Activated CD4-positive, alpha-beta T cell treated with anti-CD3 and anti-CD28 coated beads, Interleukin-2, amount 50 U/mL, for 1 hour (primary cell): ENCODE measurements around the gene DMRTB1.

Source experiments
- DNase-seq: peaks from one replicate; pipeline ENCODE4 v3.0.0-alpha.2; 2020

DMRTB1 gene

DNA sequence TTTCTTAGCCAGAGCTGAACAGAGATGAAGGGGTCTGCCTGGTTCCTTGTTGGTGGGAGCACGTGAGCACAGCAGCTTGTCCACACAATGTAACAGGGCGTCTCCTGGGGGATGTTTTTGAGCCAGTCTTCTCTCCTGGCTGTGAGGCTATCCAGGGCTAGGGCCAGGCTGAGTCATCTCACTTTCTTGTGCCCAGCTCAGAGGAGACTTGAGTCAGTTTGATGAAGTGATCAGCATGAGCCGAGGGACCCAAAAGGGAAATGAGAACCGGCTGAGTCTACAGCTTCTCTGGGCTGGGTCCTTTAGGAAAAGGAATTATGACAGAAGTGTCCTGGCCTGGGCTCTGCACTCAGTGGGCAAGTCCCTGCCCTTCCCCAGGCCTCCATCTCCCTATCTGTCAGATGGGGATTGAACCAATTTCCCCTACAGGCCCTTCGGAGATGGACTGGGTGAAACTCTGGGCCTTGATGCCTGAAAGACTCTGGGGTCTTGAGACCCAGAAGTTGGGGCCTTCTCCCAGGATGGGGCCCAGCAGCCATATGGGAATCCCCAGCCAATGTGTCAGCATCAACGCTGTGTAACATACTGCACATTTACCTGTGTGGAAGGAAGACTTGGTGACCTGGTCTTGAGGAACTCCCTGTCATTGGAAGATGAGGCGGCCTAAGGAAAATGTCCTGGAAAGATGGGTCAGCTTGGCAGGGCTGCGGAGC is 36.6 kb downstream of the DMRTB1 start:
- no peak for DNase-seq

DNA sequence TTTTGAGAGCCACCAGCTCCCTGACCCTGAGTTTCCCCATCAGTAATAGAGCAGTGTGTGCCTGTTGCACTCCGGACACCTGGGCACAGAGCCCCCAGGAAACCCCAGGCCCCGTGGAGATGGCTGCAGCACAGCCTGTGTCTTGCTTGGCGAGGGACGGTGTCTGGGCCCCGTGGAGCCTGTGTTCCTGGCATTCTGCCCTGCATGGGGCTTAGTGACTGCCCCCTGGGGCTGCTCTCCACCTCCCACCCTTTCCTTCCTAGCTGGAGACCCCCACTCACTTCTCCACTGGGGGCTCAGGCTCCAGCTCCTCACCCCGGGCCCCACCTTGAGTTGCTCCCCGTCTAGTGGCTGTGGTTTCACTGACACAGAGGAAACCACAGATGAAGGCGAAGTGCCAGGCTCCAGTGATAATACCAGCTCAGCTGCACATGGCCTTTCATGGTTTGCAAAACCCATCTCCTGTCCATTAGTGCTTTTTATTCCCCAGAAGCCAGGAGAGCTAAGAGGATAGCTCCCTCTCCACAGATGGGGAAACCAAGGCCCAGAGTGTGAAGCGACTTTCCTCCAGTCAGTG is 39.4 kb downstream of the DMRTB1 start:
- DNase-seq = no peak

DNA sequence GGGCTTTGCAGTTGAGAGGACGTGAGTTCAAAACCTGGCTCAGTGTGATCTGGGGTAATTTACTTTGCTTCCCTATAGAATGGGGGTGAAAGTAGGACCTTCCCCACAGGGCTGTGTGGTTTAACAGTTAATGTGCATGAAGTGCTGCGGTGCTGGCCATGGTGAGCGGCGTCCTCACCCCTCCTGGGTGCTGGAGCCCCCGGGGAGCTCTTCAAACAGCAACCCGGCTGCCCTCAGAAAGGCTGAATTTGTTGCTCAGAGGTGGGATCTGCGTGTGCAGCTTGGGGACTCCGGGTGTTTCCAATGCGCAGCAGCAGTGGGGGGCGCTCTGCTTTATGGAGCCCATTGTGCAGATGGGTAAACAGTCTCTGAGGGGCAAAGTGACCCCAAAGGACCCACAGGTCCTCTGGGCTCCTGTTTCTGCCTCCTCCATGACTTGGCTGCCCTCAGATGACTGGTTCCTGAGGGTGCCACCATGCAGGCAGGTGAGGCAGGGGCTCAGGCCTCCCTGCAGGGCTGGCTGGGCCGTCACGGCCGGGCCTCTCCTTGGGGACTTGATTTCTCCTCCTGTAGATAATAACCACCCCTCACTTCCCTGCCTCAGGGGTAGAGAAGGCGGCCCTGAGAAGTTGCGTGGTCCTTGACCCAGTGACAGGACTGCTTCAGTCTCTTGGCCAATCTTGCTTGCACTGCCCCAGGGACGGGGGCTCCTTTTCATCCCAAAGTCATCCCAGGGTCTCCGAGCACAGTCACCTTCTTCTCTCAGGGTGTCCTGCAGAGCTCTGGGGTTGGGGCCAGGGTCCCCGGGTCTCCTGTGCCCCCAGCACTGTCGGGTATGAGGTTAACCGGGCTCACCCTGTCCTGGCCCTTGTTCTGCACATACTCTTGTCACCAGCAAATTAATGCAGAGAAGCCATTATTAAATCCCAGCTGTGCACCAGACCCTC is 40.3 kb downstream of the DMRTB1 start:
- DNase-seq = no peak

DNA sequence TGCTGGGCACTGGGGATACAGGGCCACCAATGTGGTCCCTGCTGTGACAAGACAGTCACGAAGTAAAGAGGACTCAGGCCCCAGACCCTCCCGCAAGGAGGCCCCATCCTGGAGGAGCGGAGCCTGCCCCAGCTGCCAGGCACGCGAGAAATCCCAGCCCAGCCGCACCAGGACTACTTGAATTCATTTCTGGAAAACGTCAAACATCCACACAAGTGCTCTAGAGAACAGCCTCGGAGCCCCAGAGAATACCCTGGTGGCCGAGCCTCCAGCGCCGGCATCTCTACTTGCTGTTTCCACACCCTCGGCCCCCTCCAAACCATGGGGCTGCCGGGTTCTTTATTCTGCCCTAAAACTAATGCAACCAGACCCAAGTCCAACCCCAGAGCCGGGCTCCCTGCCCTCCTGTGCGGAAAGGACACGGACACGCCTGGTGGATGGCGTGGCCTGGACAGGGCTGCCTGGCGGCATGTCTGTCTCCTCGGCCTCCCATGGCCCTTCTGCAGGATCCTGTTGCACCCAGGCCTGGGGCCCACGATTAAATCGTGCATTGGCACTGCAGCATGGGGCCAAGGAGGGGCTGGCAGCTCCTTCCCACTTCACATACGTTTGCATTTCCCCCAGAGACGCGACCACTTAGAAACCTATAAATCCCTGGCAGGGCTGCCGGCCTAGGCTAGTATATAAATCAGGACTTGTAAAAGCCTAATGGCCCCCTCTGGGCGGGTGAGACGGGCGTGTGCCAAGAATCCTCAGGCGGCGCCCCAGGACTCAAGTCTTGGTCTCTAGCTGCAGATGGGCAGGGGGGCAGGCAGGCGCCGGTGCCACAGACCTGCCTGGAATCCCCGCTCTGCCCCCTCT is 41.2 kb downstream of the DMRTB1 start:
- no peak for DNase-seq

DNA sequence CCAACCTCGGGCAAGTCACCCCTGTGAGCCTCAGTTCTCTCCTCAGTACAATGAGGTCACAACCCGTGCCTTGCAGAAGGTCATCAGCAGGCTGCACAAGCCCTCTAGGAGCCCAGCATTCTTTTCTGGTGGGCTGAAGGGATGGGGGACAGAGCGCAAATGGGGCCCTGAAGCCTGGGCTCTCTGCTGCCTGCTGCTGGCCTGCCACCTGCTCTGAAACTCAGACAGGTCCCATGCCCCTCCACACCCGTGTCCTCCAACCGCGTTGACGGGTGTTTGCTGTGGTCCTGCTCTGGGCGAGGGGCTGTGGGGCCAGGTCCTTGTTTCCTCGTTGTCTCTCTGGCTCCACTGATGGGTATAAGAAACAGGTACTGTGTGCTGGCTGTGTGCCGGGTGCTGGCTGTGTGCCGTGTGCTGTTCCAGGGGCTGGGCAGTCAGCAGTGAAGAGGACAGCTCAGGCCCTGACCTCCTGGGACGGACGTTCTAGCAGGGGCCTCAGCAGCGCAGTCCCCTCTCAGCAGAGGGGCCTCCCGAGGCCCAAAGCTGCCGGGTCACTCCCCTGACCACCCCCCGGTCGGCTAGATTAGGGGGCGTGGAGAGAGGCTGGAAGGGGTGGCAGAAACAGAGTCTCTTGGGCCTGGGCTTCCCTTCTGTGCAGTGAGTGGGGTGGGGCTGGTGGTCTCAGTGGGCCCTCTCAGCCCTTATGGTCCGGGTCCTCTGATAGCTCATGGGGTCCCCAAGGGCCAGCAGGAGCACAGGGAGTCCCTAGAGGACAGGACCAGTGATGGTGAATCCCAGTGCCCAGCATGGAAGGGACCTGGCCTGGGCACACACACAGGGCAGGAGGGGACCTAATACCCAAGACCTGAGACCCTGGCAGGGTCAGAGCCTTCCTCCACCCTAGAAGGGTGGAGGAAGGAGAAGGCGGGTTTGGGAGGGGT is 42.1 kb downstream of the DMRTB1 start:
- no peak for DNase-seq

DNA sequence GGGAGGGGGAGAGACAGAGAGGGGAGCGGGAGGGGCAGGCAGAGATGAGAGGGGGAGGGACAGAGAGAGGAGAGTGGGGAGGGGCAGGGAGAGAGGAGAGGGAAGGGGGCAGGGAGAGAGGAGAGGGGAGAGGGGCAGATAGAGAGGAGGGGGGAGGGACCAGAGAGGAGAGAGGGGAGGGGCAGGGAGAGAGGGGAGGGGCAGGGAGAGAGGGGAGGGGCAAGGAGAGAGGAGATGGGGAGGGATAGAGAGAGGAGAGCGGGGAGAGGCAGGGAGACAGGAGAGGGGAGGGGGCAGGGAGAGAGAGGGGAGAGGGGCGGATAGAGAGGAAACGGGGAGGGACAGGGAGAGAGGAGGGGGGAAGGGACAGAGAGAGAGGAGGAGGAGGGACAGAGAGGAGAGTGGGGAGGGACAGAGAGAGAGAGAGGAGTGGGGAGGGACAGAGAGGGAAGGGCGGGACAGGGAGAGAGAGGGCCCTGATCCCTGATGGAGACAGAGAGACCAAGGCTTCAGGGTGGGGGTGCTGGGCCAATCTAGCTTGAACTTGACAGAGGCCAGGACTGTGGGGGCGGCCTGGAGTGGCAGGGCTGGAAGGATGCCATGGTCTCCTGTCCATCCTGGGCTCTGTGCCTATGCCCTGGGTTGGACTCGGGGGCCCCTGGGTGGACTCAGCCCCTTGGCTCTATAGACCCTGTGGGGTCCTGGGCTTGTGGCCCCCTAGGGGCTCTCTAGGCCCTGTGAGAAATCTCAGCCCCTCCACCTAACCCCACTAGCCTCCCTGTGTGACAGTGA is 43.6 kb downstream of the DMRTB1 start:
- DNase-seq = no peak

DNA sequence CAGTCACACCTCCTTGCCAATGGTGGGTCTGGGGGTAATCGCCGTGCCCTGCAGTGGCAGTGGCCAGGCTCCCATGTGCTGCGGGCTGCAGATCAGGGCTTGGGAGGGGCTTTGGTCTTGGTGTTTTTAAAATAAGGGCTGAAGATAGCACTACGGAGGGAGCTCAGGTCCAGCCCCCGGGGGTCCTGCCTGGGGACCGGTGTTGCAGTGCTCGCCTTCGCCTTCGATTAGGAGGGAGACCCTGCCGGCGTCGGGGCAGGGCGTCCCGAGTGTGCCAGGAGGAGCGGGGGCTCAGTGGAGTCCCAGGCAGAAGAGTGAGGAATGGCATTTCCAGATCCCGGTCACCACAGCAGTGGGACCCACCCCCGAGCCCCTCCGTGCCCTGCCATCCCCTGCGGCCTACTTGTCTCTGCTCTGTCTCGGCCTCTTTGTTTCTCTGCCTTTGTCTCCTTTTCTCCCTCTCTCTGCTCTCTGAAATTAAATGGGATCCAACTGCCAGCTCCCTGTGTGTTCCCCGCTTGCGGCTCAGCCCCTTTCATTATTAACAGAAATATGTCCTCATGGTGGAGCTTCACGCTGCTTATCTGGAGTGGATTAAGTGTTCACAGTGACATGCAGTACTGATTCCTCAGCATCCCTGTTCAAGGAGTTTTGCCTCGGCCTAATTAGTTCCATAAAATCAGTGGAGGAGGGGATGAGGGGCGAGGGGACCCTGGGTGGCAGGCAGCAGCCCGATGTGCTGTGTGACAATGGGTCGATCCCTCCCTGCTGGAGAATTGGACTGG is 44.4 kb downstream of the DMRTB1 start:
- no peak for DNase-seq

DNA sequence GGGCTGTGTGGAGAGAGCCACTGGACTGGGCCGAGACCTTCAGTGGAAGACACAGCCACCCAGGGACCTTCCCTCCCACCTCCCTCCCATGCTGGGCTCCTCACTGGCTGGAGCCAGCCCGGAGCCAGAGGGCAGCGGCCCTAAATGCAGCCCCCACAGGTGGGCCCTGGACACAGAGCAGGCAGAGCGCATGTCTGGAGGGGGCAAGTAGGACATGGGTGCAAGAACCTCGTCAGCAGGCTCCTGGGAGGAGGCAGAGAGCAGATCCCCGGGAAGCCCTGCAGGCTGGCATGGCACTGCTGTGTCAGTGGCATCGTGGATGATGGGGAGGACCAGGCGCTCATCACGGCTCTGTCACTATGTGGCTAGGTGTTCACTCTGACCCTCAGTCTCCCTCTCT is 45.7 kb downstream of the DMRTB1 start:
- DNase-seq = no peak

DNA sequence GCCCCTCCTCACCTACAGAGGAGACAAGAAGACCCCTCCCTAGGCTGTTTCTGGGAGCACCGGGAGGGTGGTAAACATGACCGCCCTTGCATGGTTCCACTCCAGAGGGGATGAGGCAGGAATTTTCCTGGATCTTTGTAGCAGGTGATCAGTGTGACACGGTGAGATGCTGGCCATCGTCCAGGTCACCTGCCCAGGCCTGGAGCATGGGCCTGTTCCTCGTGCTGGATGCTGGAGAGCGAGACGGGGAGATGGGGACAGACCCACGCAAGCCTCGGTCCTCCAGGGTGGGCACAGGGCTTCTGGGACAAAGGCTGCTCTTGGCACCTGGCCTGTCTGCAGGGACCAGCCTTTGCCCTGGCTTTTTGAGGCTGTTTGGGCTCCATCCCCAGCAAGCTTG is 46.2 kb downstream of the DMRTB1 start:
- no peak for DNase-seq

DNA sequence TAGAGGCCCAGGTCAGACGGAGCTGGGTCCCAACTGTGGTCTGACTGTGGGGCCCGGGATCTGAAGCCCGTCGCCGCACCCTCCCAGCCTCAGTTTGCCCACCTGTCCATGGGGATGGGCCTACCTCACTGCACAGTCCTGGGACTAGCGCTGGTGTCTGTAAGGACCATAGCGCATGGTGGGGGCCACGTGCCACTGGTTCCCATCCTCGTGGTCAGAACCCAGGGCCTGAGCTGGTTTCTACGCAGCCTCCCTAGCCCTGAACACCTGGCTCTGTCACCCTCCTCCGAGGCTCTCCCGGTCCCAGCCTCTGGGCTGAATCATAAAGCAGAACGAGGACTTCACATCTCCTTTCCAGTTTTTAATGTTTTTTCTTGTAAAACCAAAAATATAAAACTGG is 46.7 kb downstream of the DMRTB1 start:
- no peak for DNase-seq

DNA sequence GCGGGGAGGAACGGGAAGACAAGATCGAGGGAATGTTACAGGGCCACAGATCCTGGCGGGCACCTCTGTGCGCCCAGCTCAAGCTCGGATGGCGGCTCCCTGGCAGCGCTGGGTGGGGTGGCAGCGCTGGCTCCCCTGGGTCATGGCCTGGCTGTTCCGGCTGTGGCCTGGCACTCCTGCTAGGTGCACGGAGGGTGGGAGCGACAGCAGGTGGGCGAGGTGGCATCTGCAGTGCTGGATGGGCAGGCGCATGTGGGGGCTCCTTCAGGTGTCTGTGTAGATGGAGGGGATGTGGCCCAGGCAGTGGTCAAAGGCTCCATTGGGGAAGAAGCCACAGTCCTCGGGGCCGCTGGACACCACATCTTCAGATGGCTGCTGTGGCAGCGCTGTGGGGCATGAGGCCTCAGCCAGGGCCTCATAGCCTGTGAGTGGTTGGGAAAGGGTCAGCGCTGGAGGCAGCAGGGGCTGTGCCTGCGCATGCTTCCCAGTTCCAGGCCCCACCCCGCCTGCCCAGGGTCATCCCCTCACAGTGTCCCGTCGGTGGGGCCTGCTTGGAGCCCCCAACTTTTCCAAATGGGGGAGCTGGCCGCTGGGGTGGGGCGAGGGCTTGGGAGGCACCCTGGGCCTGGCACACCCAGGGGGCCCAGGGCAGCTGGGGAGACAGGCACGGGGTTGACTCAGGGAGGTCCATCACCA is 47.3 kb downstream of the DMRTB1 start:
- no peak for DNase-seq

DNA sequence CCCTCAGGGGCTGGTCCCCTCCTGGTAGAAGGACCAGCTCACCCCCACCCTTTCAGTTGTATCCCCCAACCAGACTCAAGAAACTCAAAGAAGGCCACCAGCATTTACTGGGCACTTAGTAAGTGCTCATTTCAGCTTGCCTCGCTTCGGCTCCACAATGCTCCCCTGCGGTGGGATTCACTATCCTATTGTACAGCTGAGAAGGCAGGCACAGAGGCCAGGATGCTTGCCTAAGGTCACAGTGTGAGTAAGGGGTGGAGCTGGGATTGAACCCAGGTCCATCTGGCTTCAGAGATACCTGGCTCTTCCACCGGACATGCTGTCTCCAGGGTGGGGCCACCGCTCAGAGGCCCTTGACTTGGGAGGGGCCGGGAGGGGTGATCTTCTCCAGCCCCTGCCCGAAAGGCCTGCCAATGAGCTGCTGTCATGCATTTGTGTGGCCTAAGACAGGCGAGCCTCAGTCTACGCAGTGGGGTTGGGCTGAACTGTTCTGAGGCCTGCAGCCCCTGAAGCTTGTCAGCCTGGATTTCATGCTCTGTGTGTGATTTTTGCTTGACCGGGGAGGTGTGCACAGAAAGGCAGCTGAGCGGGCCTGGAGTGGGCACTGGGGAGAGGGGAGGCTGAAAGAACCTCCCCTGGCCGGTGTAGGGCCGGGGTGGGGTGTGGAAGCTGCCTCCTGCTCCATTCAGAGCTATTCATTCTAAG is 48.1 kb downstream of the DMRTB1 start:
- no peak for DNase-seq

DNA sequence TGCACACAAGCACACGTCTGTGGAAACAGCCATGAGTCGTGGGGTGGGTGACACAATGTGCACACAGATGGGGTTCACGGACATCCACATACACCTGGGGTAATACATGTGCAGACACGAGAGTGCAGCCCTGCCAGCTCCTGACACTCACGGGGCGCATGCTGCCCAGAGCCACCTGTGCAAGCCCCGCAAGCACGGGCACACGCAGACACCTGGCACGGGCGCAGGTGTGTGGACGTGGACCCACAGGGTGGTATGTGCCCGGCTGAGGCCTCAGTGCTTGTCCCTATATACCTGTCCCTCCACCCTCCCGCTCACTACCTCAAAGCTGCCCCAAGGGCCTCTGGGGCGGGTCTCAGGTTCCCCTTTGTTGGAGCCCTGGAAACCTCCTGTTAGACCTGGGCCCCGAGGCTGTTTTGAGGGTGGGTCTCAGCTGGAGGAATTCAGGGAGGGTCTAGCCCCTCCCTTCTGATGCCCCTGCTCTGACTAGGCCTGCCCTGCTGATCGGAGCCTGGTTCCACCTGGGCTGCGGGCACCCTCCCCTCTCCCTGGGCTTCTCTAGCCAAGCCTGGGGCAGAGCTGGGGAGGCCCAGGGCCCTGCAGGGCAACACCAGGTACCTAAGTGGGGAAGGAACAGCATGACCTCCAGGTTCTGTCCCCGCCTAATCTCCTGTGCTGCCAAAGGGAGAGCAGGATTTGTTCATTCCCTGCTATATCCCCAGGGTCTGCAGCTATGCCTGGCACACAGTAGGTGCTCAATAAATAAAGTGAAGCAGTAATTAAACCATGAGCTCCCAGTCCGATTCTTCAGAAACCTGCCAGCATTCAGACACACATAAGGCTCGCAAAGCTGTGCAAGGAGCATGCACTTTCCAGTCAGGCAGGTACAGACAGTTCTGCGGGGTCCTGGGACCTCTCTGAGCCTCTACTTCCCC is 49.1 kb downstream of the DMRTB1 start:
- DNase-seq = no peak

DNA sequence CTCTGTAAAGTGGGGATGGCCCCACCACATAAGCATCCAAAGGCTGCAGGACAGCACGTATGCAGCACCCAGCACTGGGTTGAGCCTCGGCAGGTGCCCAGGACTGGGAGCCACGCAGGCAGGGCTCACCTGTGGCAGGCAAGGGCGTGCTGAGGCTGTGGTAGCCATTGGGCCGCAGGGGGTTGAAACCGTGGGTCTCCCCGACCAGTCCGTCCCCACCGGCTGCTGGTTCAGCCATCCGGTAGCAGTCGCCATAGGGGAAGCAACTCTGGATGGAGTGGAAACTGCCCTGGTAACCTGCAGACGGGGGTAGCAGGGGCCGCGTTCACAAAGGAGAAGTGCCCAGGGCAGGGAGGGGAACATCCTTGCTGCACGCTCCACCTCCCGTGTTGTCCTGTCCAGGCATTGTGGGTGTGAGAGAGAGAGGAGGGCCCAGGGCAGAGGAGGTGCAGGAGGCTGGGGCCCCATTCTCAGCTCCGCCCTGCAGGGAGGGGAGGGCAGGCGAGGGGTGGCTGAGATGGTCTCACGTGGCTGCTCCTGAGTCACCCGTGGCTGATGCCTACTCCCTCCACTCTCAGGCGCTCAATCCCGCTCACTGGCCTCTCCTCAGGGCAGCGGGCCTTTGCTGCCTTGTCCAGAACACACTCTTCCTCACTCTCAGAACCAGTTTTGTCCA is 49.9 kb downstream of the DMRTB1 start:
- DNase-seq = no peak

DNA sequence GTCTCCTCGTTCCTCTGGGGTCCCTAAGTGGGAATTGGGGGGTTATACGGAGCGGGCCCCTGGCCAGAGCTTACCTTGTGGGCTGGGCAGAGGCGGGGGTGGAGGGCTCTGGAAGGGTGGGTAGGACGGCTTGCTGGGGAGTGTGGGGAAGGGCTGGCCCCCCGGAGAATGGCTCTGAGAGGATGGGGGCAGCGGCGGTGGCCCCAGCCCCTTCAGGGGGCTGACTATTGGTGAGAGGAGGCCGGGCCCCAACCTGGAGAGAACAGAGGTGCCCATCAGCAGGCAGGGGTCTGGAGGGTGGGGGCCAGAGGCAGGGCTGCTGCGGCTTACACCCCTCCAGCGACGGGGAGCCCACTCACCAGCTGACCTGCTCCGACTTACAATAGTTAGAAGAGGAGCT is 50.6 kb downstream of the DMRTB1 start:
- no peak for DNase-seq

DNA sequence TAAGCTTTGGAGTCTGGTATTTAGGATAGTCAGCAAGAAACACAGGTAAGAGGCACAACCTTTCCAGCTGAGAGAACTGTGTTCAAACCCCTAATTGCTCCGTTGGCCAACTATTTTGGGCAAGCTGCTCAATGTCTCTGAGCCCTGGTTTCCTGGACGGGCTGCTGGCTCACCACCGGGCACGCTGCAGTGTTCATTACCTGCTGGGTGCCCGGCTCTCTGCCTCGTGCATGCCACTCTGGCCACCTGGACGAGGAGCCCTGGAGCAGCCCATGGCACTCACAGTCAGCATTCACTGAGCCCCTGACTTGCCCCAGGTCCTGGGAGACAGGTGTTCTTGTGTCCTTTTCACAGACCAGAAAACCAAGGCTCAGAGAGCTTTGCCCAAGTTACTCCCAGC is 51.0 kb downstream of the DMRTB1 start:
- DNase-seq = no peak
